GM19193 (cell line): ENCODE measurements around the gene LRRC34.

Experiments used
- POLR2A ChIP-seq: IDR thresholded peaks from 4 replicates; pipeline ENCODE4 v1.6.1; 2011; ENCODE audit not compliant: insufficient read depth, insufficient read length; ENCODE audit errors: extremely low read depth

LRRC34 gene

GRCh38 chr3:169827712-169828111 lies 15.0 kb upstream of the LRRC34 start:
- no peak for TF ChIP-seq POLR2A

DNA sequence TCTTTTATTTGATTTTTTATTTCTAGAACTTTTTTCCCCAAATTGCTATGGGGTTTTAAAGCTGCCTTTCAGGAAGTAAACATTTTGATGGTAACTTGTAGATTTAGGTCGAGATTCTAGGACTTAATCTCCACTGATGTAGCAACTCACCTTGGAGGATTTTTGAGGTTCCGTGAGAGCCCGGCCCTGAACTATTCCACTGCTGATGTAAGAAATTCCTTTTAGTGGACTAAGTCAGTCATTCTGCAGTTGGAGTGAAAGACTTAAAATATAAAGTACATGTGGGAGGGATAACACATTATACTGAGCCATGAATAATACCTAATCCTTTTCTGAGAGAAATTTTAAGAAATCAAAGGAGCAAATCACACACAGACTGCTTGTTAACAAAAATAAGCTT lies 12.6 kb upstream of the LRRC34 start:
- TF ChIP-seq POLR2A, result no peak

DNA sequence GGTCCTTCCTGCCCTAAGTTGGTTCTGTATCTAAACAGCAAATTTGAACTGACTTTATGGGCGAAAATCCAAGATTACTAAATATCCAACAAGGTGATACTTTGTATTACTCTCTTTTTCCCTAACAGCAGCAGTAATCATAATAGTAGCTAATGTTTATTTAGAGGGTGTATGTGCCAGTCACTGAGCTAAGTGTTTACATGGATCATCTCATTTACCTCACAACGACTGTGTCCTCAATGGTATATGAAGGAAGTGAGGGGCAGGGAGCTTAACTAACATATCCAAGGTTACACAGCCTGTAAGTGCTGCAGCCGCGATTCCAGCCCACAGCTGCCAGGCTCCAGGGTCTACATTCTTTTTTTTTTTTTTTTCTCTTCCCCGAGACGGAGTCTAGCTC lies 10.3 kb upstream of the LRRC34 start:
- TF ChIP-seq POLR2A, result no peak

GRCh38 chr3:169822540-169822939 lies 9.8 kb upstream of the LRRC34 start:
- no peak for TF ChIP-seq POLR2A

DNA sequence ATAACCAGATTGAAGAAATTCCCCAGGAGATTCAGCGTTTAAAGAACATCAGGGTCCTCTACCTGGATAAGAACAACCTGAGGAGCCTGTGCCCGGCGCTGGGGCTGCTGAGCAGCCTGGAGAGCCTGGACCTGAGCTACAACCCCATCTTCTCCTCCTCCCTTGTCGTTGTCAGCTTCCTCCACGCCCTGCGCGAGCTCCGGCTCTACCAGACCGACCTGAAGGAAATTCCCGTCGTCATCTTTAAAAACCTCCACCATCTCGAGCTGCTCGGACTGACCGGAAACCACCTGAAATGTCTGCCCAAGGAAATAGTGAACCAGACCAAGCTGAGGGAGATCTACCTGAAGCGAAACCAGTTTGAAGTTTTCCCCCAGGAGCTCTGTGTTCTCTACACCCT lies 9.4 kb upstream of the LRRC34 start:
- no peak for TF ChIP-seq POLR2A

DNA sequence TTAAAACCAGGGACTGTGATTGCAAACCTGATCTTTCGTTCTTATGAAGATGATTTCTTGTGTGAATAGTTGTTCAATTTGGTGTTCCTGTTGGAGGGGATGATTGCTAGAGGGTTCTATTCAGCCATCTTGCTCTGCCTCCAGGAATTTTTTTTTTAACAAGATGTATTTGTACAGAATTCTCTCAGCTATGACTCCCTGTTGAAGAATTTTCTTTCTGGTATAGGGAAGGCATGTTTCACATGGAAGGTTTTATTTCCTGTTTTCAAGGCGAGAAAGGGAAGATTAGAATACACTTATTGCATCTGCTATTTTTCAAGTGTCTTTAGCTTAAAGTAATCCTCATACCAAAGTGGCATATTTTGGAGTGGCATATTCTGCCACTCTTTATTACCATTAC lies 5.6 kb upstream of the LRRC34 start:
- TF ChIP-seq POLR2A, result no peak

GRCh38 chr3:169815590-169816150 lies 3.0 kb upstream of the LRRC34 start:
- TF ChIP-seq POLR2A, result no peak

DNA sequence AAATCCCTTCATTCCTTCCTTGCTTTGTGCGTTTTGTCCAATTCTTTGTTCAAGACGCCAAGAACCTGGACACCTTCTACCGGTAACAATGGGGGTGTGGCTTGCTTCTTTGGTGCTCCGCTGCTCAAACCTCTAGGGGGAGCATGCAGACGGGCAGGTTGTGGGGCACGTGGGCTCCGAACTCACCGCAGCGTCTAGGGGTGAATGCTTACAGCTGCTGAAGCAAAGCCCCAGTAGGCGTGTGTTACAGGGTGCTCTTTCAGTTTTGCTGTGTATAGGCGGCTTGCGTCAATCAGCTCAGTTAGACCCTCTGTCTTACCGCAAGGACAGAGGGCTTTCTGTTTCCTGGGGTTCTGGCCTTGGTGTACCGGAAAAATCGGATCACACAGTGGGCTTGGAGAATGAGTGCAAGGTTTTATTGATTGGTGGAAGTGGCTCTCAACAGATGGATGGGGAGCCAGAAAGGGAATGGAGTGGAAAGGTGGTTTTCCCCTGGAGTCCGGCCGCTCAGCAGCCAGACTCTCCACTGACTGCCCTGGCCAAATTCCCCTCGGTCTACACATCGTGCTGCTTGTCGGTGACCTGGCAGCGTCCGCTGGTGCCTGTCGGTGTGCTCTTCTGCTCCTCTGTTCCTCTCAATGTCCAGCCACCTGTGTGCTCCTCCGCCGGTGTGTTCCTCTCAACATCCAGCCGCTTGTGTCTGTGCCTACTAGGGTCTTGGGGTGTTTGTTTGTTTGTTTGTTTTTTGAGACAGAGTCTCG lies 1.2 kb upstream of the LRRC34 start:
- no peak for TF ChIP-seq POLR2A

- TF ChIP-seq POLR2A, result no peak
Observed at GRCh38 chr3:169813278-169813677, 574 bp upstream of the LRRC34 start.

- no peak for TF ChIP-seq POLR2A
Observed at GRCh38 chr3:169811631-169812331, 923 bp downstream of the LRRC34 start.

DNA sequence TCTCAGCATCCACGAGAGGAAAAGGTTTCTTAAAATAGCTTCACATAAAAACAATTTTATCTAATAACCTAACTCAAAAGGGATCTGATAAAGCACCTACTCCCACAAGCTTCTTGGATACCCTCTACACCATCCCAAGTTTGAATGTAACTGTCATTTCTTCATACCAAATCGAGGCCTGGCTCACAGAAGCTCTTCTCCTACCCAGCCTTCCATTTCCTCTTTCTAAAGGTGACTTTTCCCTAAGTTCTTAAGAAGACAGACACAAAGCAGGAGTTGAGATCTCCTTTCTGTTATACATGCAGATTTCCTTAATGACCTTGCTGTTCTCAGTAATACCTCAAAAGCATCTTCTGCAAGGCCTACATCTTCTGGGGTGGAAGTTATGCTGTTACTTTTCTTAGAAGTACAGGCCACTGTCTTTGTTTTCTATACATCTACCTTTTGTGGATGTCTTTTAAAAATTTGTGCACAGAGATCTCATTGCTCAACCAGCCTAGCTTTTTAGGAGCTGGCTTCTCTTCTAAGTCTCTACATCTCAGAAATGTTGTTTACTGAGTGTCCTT lies 3.4 kb downstream of the LRRC34 start:
- no peak for TF ChIP-seq POLR2A

- TF ChIP-seq POLR2A, result no peak
Observed at GRCh38 chr3:169804681-169805080, 8.0 kb downstream of the LRRC34 start.

DNA sequence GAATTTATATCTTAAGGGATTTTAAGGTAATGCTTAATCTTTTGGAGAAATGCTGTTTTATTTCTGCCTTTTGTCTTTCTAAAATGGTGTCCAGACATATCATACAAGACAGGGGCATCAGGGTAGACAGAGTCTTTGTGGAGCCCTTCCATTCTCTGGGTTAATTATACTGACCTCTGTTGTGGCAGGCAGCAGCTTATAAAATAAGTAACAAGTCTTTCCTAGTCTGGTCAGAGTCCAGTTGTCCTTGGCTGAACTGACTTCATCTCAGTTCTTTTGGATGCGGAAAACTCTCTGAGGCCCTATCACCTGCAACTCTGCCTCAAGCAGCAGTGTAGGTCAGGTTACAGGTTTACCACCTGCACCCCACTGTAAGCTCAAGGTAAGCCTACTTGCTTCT lies 20.3 kb downstream of the LRRC34 start:
- TF ChIP-seq POLR2A, result no peak

DNA sequence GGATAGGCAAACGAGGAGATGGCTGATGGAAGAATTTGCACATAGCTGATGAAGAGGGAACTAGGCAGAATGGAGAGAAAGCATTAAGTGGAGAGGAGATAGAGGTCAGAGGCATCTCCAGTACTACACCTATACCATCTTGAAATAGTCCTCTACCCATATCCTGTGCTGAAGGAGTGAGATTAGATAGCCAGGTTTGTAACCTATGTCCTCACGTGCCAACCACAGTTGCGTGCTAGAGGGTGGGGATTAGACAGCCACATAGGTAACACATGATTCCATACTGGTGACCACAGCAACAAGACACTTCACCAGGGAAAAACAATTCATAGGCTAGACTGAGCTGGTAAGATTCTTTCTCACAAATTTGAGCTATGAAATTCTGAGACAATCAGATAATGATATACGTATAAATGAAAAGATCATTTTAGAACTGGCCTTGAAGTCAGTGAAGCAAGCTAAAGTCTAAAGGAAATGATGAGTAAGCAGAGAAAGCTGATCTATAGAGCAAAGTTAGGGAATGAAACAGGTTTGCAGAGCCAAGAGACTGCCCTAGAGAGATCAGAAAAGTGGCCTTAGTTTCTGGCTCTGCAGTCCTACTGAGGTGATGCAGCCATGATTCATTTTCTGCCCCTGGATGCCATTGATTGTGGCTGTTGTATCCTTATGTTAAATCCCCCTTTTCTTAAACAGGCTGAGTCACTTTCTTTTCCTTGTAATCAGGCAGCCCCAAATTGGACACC lies 21.8 kb downstream of the LRRC34 start:
- TF ChIP-seq POLR2A, result no peak

DNA sequence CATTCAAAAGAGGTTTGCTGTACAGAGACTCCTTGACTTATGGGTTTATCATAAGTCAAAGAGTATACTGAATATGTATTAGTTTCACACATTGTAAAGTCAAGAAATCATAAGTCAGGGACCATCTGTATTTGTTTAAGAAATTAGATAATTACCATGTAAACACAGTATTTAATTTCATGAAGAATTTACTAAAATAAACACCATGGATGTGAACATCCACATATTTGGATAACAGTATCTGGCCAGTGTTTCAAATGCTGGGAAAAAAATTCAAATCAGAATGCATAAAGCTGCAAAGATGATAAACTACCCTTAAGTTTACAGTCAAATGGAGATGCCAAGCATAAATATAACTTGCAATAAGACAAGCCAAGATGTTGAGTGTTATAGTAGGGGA lies 22.5 kb downstream of the LRRC34 start:
- TF ChIP-seq POLR2A, result no peak

- TF ChIP-seq POLR2A, result no peak
Observed at GRCh38 chr3:169787791-169788190, 24.9 kb downstream of the LRRC34 start.

DNA sequence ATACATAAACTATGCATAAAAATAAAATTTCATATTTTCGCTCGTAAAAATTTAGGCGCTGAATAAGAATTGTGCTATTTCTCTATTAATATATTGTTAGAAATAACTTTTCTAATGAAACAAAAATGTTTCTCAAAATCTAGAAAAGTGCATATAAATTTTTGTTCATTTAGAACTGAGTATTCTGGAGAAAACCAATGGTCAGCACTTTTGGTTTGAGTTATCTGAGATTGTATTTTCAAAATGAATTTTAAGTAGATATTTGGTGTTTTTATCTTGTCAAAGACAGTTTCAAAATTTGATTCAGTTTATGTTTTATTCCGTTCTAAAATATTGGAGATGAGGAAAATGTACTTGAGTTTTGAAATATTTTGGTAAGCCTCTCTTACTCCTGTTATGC lies 25.6 kb downstream of the LRRC34 start:
- no peak for TF ChIP-seq POLR2A
